Stimulated activated CD8-positive, alpha-beta memory T cell treated with anti-CD3 and anti-CD28 coated beads, Interleukin-12 subunit alpha, Interleukin-12 subunit beta, amount 100 ng/mL, for 4 hours (primary cell): ENCODE results near the gene CERCAM.
"Not testable (repeated sequence)": the region's sequence is repeated elsewhere in the genome, so short reads cannot be mapped to it uniquely, and the experiment has no call there.

ENCODE experiments used
- DNase-seq: peaks from one replicate; pipeline ENCODE4 v3.0.0-alpha.2; 2020; ENCODE audit warnings: low read depth

The CERCAM gene

GRCh38 chr9:128419061-128419925, 1.4 kb upstream of the CERCAM start:
- DNase-seq, result no peak

GRCh38 chr9:128420060-128420650, 502 bp upstream of the CERCAM start:
- peak; percentile 68 for DNase-seq

GRCh38 chr9:128421482-128421996, 882 bp downstream of the CERCAM start:
- no peak for DNase-seq

GRCh38 chr9:128422022-128422782, 1.5 kb downstream of the CERCAM start:
- not testable (repeated sequence) for DNase-seq

GRCh38 chr9:128422783-128423150, 2.1 kb downstream of the CERCAM start:
- DNase-seq, result no peak

- not testable (repeated sequence) for DNase-seq
Measured at GRCh38 chr9:128423356-128423755, 2.7 kb downstream of the CERCAM start.

GRCh38 chr9:128424268-128424780, 3.7 kb downstream of the CERCAM start:
- DNase-seq, result no peak

GRCh38 chr9:128428644-128429512, 8.2 kb downstream of the CERCAM start:
- DNase-seq, result no peak

- no peak for DNase-seq
Measured at GRCh38 chr9:128429513-128430086, 8.9 kb downstream of the CERCAM start.

GRCh38 chr9:128431207-128431606, 10.6 kb downstream of the CERCAM start:
- no peak for DNase-seq

- DNase-seq, result no peak
Measured at GRCh38 chr9:128434340-128434739, 13.7 kb downstream of the CERCAM start.

GRCh38 chr9:128435611-128436010, 15.0 kb downstream of the CERCAM start:
- DNase-seq, result no peak

- peak; percentile 47 for DNase-seq
Measured at GRCh38 chr9:128438343-128439109, 17.9 kb downstream of the CERCAM start.

GRCh38 chr9:128439273-128439672, 18.6 kb downstream of the CERCAM start:
- no peak for DNase-seq

- DNase-seq, result no peak
Measured at GRCh38 chr9:128442150-128442549, 21.5 kb downstream of the CERCAM start.

- DNase-seq, result not testable (repeated sequence)
Measured at GRCh38 chr9:128446505-128446904, 25.8 kb downstream of the CERCAM start.

- DNase-seq, result no peak
Measured at GRCh38 chr9:128448746-128449145, 28.1 kb downstream of the CERCAM start.

- no peak for DNase-seq
Measured at GRCh38 chr9:128454991-128455390, 34.3 kb downstream of the CERCAM start.

GRCh38 chr9:128455849-128456612, 35.4 kb downstream of the CERCAM start, which contains the start of gene ODF2:
Gene ODF2, plus strand, starts transcription at chr9:128456006. Its CDS starts 86 bp downstream, at chr9:128456092.
- peak; percentile 98 for DNase-seq
